A549 (cell line): ENCODE data around the gene ESPNL. TPM values are rescaled to one million over a fixed set of nuclear protein-coding genes. Genes with fewer than 3 reads are reported as not detected.

ENCODE experiments used
- ATAC-seq, 2 experiments: fragments of 200-7000 bp in 1 of 2; fragments of >200 bp in 1 of 2; cut with Nextera tagmentation in 1 of 2; cut with Tn5 transposase in 1 of 2; 3 replicates each; pipeline versions ENCODE4 v1.8.0 to v1.9.1; 2018 to 2020; ENCODE audit warnings: mild to moderate bottlenecking in 1 of 2, moderate library complexity in 1 of 2
- CTCF ChIA-PET: fragments of 300-600 bp; sonication (Branson Sonifier 250); formaldehyde crosslinking; extraction: SDS; loops from one replicate; lab custom pipeline; 2021; ENCODE audit warnings: antibody characterized with exemption, inconsistent platforms; lab: Yijun Ruan, JAX
- POLR2A ChIA-PET: fragments of 350-600 bp; formaldehyde crosslinking; extraction: SDS; loops from one replicate; lab custom pipeline; 2021; ENCODE audit warnings: antibody characterized with exemption, inconsistent platforms; lab: Yijun Ruan, JAX
- DNase-seq, 2 experiments: peaks; one replicate each; pipeline versions ENCODE4 v3.0.0 to v3.0.0-alpha.2; 2011 to 2016; ENCODE audit warnings: low read depth in 1 of 2, low spot score in 1 of 2
- FAIRE-seq: peaks from 2 replicates; lab custom pipeline; 2011; peaks lifted over from hg19 to GRCh38; lab: Jason Lieb, UNC
- H3K27ac ChIP-seq, 2 experiments: fragments of >200 bp; sonication (Bioruptor Twin); formaldehyde crosslinking; 3 replicates each; pipeline ENCODE4 v1.5.1; 2016 to 2017
- H3K4me1 ChIP-seq: fragments of >200 bp; sonication (Bioruptor Twin); formaldehyde crosslinking; 3 replicates; pipeline ENCODE4 v1.6.1; 2016
- H3K4me2 ChIP-seq: fragments of >200 bp; sonication (Bioruptor Twin); formaldehyde crosslinking; 3 replicates; pipeline ENCODE4 v1.6.1; 2016
- H3K4me3 ChIP-seq: fragments of >200 bp; sonication (Bioruptor Twin); formaldehyde crosslinking; 3 replicates; pipeline ENCODE4 v1.5.1; 2016
- H3K9me3 ChIP-seq: fragments of >200 bp; sonication (Bioruptor Twin); formaldehyde crosslinking; 3 replicates; pipeline ENCODE4 v1.6.1; 2016
- CBX2 ChIP-seq: fragments of 200-600 bp; sonication (generic); IDR thresholded peaks from 2 replicates; pipeline ENCODE4 v1.6.1; 2016; ENCODE audit warnings: low read depth, mild to moderate bottlenecking, borderline replicate concordance
- CBX8 ChIP-seq: fragments of 200-600 bp; sonication (generic); IDR thresholded peaks from 2 replicates; pipeline ENCODE4 v1.6.1; 2016
- CHD4 ChIP-seq: fragments of 200-600 bp; sonication (generic); IDR thresholded peaks from 2 replicates; pipeline ENCODE4 v1.6.1; 2016; ENCODE audit warnings: antibody characterized with exemption, mild to moderate bottlenecking, borderline replicate concordance
- EHF ChIP-seq: fragments of 250-450 bp; sonication (Bioruptor Pico); IDR thresholded peaks from 2 replicates; pipeline ENCODE4 v1.5.0; 2020; ENCODE audit warnings: mild to moderate bottlenecking
- EP300 ChIP-seq, 2 experiments: fragments of >200 bp; sonication (Bioruptor Twin); formaldehyde crosslinking; IDR thresholded peaks; 2 replicates in 1 of 2; 3 replicates in 1 of 2; pipeline ENCODE4 v1.6.1; 2016 to 2017
- FOSB ChIP-seq: fragments of 250-450 bp; sonication (Bioruptor Pico); IDR thresholded peaks from 2 replicates; pipeline ENCODE4 v1.5.0; 2020; ENCODE audit warnings: mild to moderate bottlenecking, moderate library complexity
- FOXS1 ChIP-seq: fragments of 250-450 bp; sonication (Bioruptor Pico); IDR thresholded peaks from 2 replicates; pipeline ENCODE4 v1.5.0; 2020; ENCODE audit warnings: mild to moderate bottlenecking, moderate library complexity
- HOXA7 ChIP-seq: fragments of 250-450 bp; sonication (Bioruptor Pico); IDR thresholded peaks from 2 replicates; pipeline ENCODE4 v1.5.0; 2020; ENCODE audit warnings: mild to moderate bottlenecking, moderate library complexity
- JUN ChIP-seq, 2 experiments: fragments of >200 bp; sonication (Bioruptor Twin); formaldehyde crosslinking; IDR thresholded peaks; 2 replicates in 1 of 2; 3 replicates in 1 of 2; pipeline ENCODE4 v1.6.1; 2016 to 2017
- KDM1A ChIP-seq: fragments of 200-600 bp; sonication (generic); IDR thresholded peaks from 2 replicates; pipeline ENCODE4 v1.6.1; 2016; ENCODE audit warnings: low read depth, mild to moderate bottlenecking
- KDM5A ChIP-seq: fragments of 200-600 bp; sonication (generic); IDR thresholded peaks from 2 replicates; pipeline ENCODE4 v1.6.1; 2016; ENCODE audit warnings: antibody characterized with exemption, mild to moderate bottlenecking
- NFE2L2 ChIP-seq: fragments of 150-350 bp; conservative IDR thresholded peaks from 2 replicates; pipeline ENCODE4 v1.6.1; 2014; ENCODE audit warnings: low read length
- RARB ChIP-seq: fragments of 250-450 bp; sonication (Bioruptor Pico); IDR thresholded peaks from 2 replicates; pipeline ENCODE4 v1.8.0; 2021; ENCODE audit warnings: mild to moderate bottlenecking, moderate library complexity
- RCOR1 ChIP-seq: fragments of 150-350 bp; IDR thresholded peaks from 2 replicates; pipeline ENCODE4 v1.6.1; 2014; ENCODE audit warnings: antibody characterized with exemption, low read length, low read depth
- RNF2 ChIP-seq: fragments of 200-600 bp; sonication (generic); IDR thresholded peaks from 2 replicates; pipeline ENCODE4 v1.6.1; 2016; ENCODE audit warnings: low read depth, mild to moderate bottlenecking, antibody characterized with exemption, moderate library complexity, borderline replicate concordance
- SREBF2 ChIP-seq: fragments of 450-650 bp; IDR thresholded peaks from 2 replicates; pipeline ENCODE4 v1.6.1; 2014; ENCODE audit warnings: mild to moderate bottlenecking, moderate library complexity
- TFCP2L1 ChIP-seq: fragments of 250-450 bp; sonication (Bioruptor Pico); IDR thresholded peaks from 2 replicates; pipeline ENCODE4 v1.5.0; 2021; ENCODE audit warnings: mild to moderate bottlenecking
- TP53 ChIP-seq: fragments of 250-450 bp; sonication (Bioruptor Pico); IDR thresholded peaks from 2 replicates; pipeline ENCODE4 v1.5.0; 2021; ENCODE audit warnings: mild to moderate bottlenecking, moderate library complexity
- USF2 ChIP-seq: fragments of 450-650 bp; IDR thresholded peaks from 2 replicates; pipeline ENCODE4 v1.6.1; 2014; ENCODE audit warnings: antibody characterized with exemption
- ZC3H11A ChIP-seq: fragments of 450-650 bp; IDR thresholded peaks from 2 replicates; pipeline ENCODE4 v1.6.1; 2014; ENCODE audit warnings: antibody characterized with exemption, mild to moderate bottlenecking
- ZSCAN20 ChIP-seq: fragments of 250-450 bp; sonication (Bioruptor Pico); IDR thresholded peaks from 2 replicates; pipeline ENCODE4 v1.8.0; 2022; ENCODE audit warnings: mild to moderate bottlenecking, moderate library complexity
- WGBS: methylation state at CpG from one replicate; pipeline ENCODE4 v1.1.6; 2017; ENCODE audit errors: missing lambda C conversion rate; 5-methylcytosine and 5-hydroxymethylcytosine counted together
- polyA plus RNA-seq, 4 experiments: library from polyadenylated mRNA; depleted of rRNA in 3 of 4; stranded (reverse); fragments of >200 nt; fragmentation: RNase III in 1 of 4; extraction: RNeasy Plus Mini Kit Qiagen cat#74134 plus additional on column Dnase treatment in 1 of 4; gene quantifications; 2 replicates in 3 of 4; 3 replicates in 1 of 4; pipeline ENCODE4 v1.2.3, GENCODE V29; 2011 to 2017

Gene ESPNL
- polyA plus RNA-seq, 2 of the 4 experiments (the other 2 are of a cell fraction): 0.04 to 0.22 TPM

DNA sequence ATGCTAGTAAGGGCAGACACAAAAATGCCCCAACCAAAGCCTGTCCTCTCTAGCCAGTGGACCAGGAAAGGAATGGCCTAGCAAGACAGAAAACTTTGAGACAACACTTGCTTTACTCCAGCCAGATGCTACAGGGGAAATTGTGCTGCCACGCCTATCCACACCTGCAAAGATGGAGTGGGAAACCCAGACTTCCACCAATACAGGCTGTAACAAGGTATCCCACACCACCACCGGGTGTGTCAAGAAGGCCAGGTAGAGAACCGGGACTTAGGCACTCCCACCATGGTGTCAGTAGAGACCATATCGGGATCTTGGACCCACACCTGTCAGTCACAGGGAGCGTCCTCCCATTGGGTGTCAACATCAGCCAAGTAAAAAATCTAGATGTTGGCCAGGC, 16.2 kb upstream of the ESPNL start:
- DNase-seq (no peak), FAIRE-seq (no peak), ATAC-seq (no peak)
- H3K4me3 ChIP-seq: no peak overlapping the region
- peaks cover 24% of the 10 kb centered on the region for H3K9me3 ChIP-seq
- no peaks in the 10 kb centered on the region for H3K4me1 ChIP-seq
- H3K27ac ChIP-seq: no peak overlapping the region
- ChIA-PET POLR2A (no interaction called here), CTCF (no interaction called here)
- no peak for TF ChIP-seq ZC3H11A
- TF ChIP-seq KDM5A: no peak
- TF ChIP-seq EP300 (IDR thresholded peaks at IDR 0.05): no peak
- H3K4me2 ChIP-seq: no peak overlapping the region
- 84% methylated on average over 5 of the region's 5 CpGs for WGBS

DNA sequence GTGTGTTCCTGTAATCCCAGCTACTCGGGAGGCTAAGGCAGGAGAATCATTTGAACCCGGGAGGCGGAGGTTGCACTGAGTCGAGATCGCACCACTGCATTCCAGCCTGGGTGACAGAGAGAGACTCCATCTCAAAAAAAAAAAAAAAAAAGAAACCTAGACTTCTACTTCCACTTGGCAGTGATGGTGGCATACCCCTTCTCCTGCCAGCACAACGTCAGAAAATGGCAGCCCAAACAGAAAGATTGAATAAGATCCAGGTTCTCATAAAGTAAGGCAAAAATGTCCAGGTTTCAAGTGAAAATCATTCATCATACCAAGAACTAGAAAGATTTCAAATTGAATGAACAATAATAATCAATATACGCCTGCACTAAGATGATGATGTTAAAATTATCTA, 15.4 kb upstream of the ESPNL start:
- ATAC-seq: no peak
- no peak overlapping the region for H3K27ac ChIP-seq
- no peak overlapping the region for H3K4me2 ChIP-seq
- H3K9me3 ChIP-seq: peaks cover 15% of the 10 kb centered on the region
- no peaks in the 10 kb centered on the region for H3K4me1 ChIP-seq
- TF ChIP-seq USF2 (no peak), FOSB (CRISPR knock-in tag) (no peak), ZC3H11A (no peak), EHF (CRISPR knock-in tag) (no peak), RARB (CRISPR knock-in tag) (no peak), CBX2 (no peak), CBX8 (no peak), RCOR1 (no peak), ZSCAN20 (no peak), SREBF2 (no peak), NFE2L2 (no peak)
- TF ChIP-seq, all 56 proteins: peak for 0
- no peak overlapping the region for H3K4me3 ChIP-seq
- WGBS: 97% methylated on average over 7 of the region's 7 CpGs
- DNase-seq: no peak
- POLR2A ChIA-PET: no interaction called here
- FAIRE-seq: no peak
- CTCF ChIA-PET: no interaction called here

- Histone ChIP-seq H3K27ac (no peak overlapping the region), H3K4me1 (no peaks in the 10 kb centered on the region), H3K4me3 (no peak overlapping the region), H3K9me3 (peaks cover 4% of the 10 kb centered on the region; the same call in 1 of the 3 replicates), H3K4me2 (no peak overlapping the region)
- POLR2A ChIA-PET: no interaction called here
- WGBS: 91% methylated on average over 3 of the region's 3 CpGs
- no peak for ATAC-seq
- DNase-seq: no peak
- FAIRE-seq: no peak
- CTCF ChIA-PET: no interaction called here
- TF ChIP-seq HOXA7 (CRISPR knock-in tag) (no peak), CHD4 (no peak), RNF2 (no peak)
These were observed 14.2 kb upstream of the ESPNL start for GRCh38 chr2:238085899-238086298.

DNA sequence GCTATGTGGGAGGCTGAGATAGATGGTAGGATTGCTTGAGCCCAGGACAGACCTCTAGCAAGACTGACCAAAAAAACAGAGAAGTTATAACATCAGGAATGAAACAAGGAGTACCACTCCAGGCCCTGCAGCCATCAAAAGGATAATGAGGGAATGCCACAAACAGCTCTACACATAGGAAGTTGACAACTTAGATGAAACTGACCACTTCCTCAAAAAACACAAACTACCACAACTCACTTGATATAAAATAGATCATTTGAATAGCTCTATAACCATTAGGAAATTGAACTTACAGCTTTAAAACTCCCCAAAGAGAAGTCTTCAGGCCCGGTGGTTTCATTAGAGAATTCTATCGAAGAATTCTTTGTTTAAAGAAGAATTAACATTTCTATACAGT, 12.9 kb upstream of the ESPNL start:
- 93% methylated on average over 2 of the region's 2 CpGs for WGBS
- DNase-seq (no peak), ATAC-seq (no peak), FAIRE-seq (no peak)
- TF ChIP-seq RARB (CRISPR knock-in tag) (no peak), JUN (IDR thresholded peaks at IDR 0.05) (no peak), TP53 (CRISPR knock-in tag) (no peak), TFCP2L1 (CRISPR knock-in tag) (no peak), KDM1A (no peak), FOXS1 (CRISPR knock-in tag) (no peak)
- Histone ChIP-seq H3K27ac (no peak overlapping the region), H3K4me2 (no peak overlapping the region), H3K4me1 (no peaks in the 10 kb centered on the region), H3K9me3 (no peaks in the 10 kb centered on the region), H3K4me3 (no peak overlapping the region)
- CTCF ChIA-PET: interaction anchor here (1.2 kb wide), 1 partner anchor 23 kb away, joined by 5 read pairs; no protein-coding TSS in a partner anchor
- POLR2A ChIA-PET: no interaction called here
